GM12878 (cell line): ENCODE data around the gene MAGI2. TPM values are rescaled to one million over a fixed set of nuclear protein-coding genes. Genes with fewer than 3 reads are reported as not detected.

ENCODE experiments used
- PAX5 ChIP-seq: IDR thresholded peaks from 2 replicates; pipeline ENCODE4 v1.6.1; 2011; ENCODE audit warnings: low read depth, low read length, borderline replicate concordance
- polyA plus RNA-seq, 11 experiments: library from polyadenylated mRNA; depleted of rRNA in 4 of 11; unstranded in 6 of 11; stranded (reverse) in 5 of 11; fragments of >200 nt; fragmentation: Nextera tagmentation in 4 of 11; fragmentation: Illumina TruSeq in 1 of 11; extraction: Ambion mirVana in 4 of 11; extraction: Trizol in 1 of 11; gene quantifications; 1 replicate in 1 of 11; 2 replicates in 10 of 11; pipeline versions ENCODE4 v1.2.1 to v1.2.3, GENCODE V29; 2011 to 2016; ENCODE audit warnings: inconsistent platforms in 2 of 11, missing spikeins in 2 of 11, low read depth in 1 of 11
- total RNA-seq, 4 experiments: library from RNA; depleted of rRNA in 3 of 4; stranded (reverse); fragments of >200 nt in 3 of 4; fragmentation: Illumina TruSeq in 1 of 4; extraction: Trizol in 1 of 4; gene quantifications; 2 replicates each; pipeline versions ENCODE4 v1.2.1 to v1.2.3, GENCODE V29; 2013 to 2021
- TF ChIP-seq, protein P1 (sequence below): fragments of 450-650 bp; formaldehyde crosslinking; IDR thresholded peaks from 2 replicates; pipeline ENCODE4 v1.5.0; 2022; ENCODE audit warnings: mild to moderate bottlenecking, missing genetic modification characterization
- TF ChIP-seq, protein P2 (sequence below): fragments of 150-350 bp; IDR thresholded peaks from 2 replicates; pipeline ENCODE4 v1.6.1; 2016; ENCODE audit warnings: low read depth, low read length
- TF ChIP-seq, protein P3 (sequence below): IDR thresholded peaks from 2 replicates; pipeline ENCODE4 v1.6.1; 2011; ENCODE audit warnings: low read depth, mild to moderate bottlenecking, low read length, moderate library complexity, borderline replicate concordance; ENCODE audit errors: extremely low read depth

The MAGI2 gene
- total and polyA plus RNA-seq, 10 of the 15 experiments (the other 5 are each of a cell fraction or from before 2014, with no cell fraction given): 0.01 to 0.31 (median 0.05) TPM; not detected in 2

- TF ChIP-seq, protein P1, sequence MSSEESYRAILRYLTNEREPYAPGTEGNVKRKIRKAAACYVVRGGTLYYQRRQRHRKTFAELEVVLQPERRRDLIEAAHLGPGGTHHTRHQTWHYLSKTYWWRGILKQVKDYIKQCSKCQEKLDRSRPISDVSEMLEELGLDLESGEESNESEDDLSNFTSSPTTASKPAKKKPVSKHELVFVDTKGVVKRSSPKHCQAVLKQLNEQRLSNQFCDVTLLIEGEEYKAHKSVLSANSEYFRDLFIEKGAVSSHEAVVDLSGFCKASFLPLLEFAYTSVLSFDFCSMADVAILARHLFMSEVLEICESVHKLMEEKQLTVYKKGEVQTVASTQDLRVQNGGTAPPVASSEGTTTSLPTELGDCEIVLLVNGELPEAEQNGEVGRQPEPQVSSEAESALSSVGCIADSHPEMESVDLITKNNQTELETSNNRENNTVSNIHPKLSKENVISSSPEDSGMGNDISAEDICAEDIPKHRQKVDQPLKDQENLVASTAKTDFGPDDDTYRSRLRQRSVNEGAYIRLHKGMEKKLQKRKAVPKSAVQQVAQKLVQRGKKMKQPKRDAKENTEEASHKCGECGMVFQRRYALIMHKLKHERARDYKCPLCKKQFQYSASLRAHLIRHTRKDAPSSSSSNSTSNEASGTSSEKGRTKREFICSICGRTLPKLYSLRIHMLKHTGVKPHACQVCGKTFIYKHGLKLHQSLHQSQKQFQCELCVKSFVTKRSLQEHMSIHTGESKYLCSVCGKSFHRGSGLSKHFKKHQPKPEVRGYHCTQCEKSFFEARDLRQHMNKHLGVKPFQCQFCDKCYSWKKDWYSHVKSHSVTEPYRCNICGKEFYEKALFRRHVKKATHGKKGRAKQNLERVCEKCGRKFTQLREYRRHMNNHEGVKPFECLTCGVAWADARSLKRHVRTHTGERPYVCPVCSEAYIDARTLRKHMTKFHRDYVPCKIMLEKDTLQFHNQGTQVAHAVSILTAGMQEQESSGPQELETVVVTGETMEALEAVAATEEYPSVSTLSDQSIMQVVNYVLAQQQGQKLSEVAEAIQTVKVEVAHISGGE: no peak
- TF ChIP-seq, protein P2, sequence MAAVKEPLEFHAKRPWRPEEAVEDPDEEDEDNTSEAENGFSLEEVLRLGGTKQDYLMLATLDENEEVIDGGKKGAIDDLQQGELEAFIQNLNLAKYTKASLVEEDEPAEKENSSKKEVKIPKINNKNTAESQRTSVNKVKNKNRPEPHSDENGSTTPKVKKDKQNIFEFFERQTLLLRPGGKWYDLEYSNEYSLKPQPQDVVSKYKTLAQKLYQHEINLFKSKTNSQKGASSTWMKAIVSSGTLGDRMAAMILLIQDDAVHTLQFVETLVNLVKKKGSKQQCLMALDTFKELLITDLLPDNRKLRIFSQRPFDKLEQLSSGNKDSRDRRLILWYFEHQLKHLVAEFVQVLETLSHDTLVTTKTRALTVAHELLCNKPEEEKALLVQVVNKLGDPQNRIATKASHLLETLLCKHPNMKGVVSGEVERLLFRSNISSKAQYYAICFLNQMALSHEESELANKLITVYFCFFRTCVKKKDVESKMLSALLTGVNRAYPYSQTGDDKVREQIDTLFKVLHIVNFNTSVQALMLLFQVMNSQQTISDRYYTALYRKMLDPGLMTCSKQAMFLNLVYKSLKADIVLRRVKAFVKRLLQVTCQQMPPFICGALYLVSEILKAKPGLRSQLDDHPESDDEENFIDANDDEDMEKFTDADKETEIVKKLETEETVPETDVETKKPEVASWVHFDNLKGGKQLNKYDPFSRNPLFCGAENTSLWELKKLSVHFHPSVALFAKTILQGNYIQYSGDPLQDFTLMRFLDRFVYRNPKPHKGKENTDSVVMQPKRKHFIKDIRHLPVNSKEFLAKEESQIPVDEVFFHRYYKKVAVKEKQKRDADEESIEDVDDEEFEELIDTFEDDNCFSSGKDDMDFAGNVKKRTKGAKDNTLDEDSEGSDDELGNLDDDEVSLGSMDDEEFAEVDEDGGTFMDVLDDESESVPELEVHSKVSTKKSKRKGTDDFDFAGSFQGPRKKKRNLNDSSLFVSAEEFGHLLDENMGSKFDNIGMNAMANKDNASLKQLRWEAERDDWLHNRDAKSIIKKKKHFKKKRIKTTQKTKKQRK: no peak
- TF ChIP-seq, protein P3, sequence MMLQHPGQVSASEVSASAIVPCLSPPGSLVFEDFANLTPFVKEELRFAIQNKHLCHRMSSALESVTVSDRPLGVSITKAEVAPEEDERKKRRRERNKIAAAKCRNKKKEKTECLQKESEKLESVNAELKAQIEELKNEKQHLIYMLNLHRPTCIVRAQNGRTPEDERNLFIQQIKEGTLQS: no peak
- no peak for TF ChIP-seq PAX5
Measured at GRCh38 chr7:78018641-78019446, 1434.6 kb downstream of the MAGI2 start (continued).
